Measurements from ENCODE around the gene MAP9.
"Not testable (repeated sequence)": the region's sequence is repeated elsewhere in the genome, so short reads cannot be mapped to it uniquely, and the experiment has no call there.

DNA sequence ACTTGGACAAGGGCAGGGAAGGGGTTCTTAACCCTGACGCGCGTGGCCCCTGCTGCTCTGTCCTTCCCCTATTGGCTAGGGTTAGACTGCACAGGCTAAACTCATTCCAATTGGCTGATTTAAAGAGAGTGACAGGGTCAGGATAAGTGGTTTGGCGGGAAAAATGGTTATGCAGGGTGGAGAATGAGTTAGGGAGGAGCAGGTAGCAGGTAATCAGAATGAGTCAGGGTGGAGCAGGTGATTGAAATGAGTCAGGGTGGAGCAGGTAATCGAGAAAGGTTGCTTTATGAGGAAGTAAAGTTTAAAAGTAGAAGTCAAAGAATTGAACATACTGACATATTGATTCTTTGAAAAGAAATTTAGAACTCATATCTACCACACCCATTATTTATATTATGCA is 64.7 kb downstream of the MAP9 start:
- TF ChIP-seq, protein P1, sequence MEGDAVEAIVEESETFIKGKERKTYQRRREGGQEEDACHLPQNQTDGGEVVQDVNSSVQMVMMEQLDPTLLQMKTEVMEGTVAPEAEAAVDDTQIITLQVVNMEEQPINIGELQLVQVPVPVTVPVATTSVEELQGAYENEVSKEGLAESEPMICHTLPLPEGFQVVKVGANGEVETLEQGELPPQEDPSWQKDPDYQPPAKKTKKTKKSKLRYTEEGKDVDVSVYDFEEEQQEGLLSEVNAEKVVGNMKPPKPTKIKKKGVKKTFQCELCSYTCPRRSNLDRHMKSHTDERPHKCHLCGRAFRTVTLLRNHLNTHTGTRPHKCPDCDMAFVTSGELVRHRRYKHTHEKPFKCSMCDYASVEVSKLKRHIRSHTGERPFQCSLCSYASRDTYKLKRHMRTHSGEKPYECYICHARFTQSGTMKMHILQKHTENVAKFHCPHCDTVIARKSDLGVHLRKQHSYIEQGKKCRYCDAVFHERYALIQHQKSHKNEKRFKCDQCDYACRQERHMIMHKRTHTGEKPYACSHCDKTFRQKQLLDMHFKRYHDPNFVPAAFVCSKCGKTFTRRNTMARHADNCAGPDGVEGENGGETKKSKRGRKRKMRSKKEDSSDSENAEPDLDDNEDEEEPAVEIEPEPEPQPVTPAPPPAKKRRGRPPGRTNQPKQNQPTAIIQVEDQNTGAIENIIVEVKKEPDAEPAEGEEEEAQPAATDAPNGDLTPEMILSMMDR (IDR thresholded peaks at IDR 0.05; ENCODE audit: borderline replicate concordance, extremely low read depth, low read length, poor library complexity, severe bottlenecking): not testable (repeated sequence)
- TF ChIP-seq EZH2 (IDR thresholded peaks at IDR 0.05; ENCODE audit: borderline replicate concordance, low read depth, low read length, severe bottlenecking): not testable (repeated sequence)
